ENCODE data around the gene PKHD1. TPM values are rescaled to one million over a fixed set of nuclear protein-coding genes. Genes with fewer than 3 reads are reported as not detected.

Gene PKHD1
- total RNA-seq, 1 donor from 2014 or later, result 0.03 TPM

DNA sequence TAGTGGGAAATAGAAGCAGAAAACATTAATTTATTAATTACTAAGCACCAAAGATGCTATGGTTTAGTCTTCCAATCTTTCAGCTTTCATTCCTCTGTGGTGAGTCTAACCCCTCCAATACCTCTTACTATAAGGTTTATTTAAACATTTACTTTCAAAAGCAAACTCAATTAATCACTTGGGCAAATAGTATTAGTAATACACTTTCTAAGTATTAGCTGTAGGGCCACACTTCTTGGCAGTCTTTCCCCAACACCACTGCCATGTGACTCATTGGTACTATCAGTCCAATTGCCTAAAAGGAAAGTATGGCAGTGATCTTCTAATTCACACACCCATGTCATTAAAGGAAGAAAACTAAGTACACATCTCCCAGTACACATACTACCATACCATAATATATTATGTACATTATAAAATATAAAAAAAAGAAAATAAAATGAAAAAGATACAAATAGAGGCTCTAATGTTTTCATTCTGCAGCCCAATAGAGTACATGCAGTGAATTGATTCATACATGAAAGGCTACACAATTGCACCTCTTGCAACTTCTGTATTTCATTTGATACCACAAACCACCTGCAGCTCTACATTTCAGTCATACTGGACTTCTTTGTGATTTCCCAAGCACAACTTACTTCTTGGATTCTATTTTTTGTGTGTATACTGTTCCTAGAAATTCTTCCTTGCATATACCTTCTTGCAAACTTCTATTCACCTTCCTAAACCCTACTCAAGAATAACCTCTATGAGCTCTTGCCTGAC lies 218.6 kb downstream of the PKHD1 start:
- DNase-seq (ENCODE audit: low spot score), result no peak
- Mint-ChIP-seq H3K4me1 (ENCODE audit: unreplicated experiment) (peaks cover 5% of the 10 kb centered on the region), H3K9me3 (ENCODE audit: unreplicated experiment) (no peaks in the 10 kb centered on the region), H3K4me3 (ENCODE audit: unreplicated experiment) (no peak overlapping the region), H3K27me3 (ENCODE audit: unreplicated experiment) (no peaks in the 10 kb centered on the region), H3K27ac (ENCODE audit: unreplicated experiment) (no peak overlapping the region), H3K36me3 (ENCODE audit: low read depth, unreplicated experiment) (no peaks in the 10 kb centered on the region)
- no peak for TF ChIP-seq CTCF (IDR thresholded peaks at IDR 0.05; ENCODE audit: unreplicated experiment)

- no peaks in the 10 kb centered on the region for H3K27me3 Mint-ChIP-seq (ENCODE audit: unreplicated experiment)
- H3K27ac Mint-ChIP-seq (ENCODE audit: unreplicated experiment), result no peak overlapping the region
- TF ChIP-seq CTCF (IDR thresholded peaks at IDR 0.05; ENCODE audit: unreplicated experiment), result no peak
- no peaks in the 10 kb centered on the region for H3K9me3 Mint-ChIP-seq (ENCODE audit: unreplicated experiment)
- H3K4me3 Mint-ChIP-seq (ENCODE audit: unreplicated experiment), result no peak overlapping the region
- no peaks in the 10 kb centered on the region for H3K36me3 Mint-ChIP-seq (ENCODE audit: low read depth, unreplicated experiment)
- peaks cover 5% of the 10 kb centered on the region for H3K4me1 Mint-ChIP-seq (ENCODE audit: unreplicated experiment)
- no peak for DNase-seq (ENCODE audit: low spot score)
Measured at GRCh38 chr6:51866867-51867266, 220.5 kb downstream of the PKHD1 start.

- Mint-ChIP-seq H3K9me3 (ENCODE audit: unreplicated experiment) (no peaks in the 10 kb centered on the region), H3K4me1 (ENCODE audit: unreplicated experiment) (peaks cover 5% of the 10 kb centered on the region), H3K27ac (ENCODE audit: unreplicated experiment) (no peak overlapping the region), H3K27me3 (ENCODE audit: unreplicated experiment) (no peaks in the 10 kb centered on the region), H3K4me3 (ENCODE audit: unreplicated experiment) (no peak overlapping the region), H3K36me3 (ENCODE audit: low read depth, unreplicated experiment) (no peaks in the 10 kb centered on the region)
- DNase-seq (ENCODE audit: low spot score), result no peak
- no peak for TF ChIP-seq CTCF (IDR thresholded peaks at IDR 0.05; ENCODE audit: unreplicated experiment)
Measured at GRCh38 chr6:51865996-51866395, 221.4 kb downstream of the PKHD1 start.

DNA sequence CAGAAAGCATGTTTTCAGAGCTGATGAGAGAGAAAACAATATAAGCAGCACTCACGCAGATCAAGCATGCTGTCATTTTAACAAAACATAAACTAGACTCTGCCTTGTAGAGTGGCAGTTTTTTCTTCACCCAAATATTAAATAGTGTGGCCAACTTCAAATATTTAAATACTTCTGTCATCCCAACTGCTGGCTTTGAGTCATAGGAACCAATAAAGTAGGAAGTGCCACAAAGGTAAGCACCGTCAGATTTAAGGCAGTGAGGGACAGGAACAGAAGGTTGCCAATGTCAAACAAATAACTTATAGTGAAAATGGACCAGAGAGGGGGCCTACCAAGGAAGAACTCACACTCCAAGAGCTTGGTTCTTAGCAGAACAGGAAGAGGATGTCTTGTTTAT lies 222.2 kb downstream of the PKHD1 start:
- Mint-ChIP-seq H3K4me1 (ENCODE audit: unreplicated experiment) (peaks cover 5% of the 10 kb centered on the region), H3K9me3 (ENCODE audit: unreplicated experiment) (no peaks in the 10 kb centered on the region), H3K27me3 (ENCODE audit: unreplicated experiment) (no peaks in the 10 kb centered on the region), H3K27ac (ENCODE audit: unreplicated experiment) (no peak overlapping the region), H3K4me3 (ENCODE audit: unreplicated experiment) (no peak overlapping the region), H3K36me3 (ENCODE audit: low read depth, unreplicated experiment) (no peaks in the 10 kb centered on the region)
- TF ChIP-seq CTCF (IDR thresholded peaks at IDR 0.05; ENCODE audit: unreplicated experiment), result no peak
- DNase-seq (ENCODE audit: low spot score), result no peak

GRCh38 chr6:51857134-51857533 lies 230.3 kb downstream of the PKHD1 start:
- H3K27me3 Mint-ChIP-seq (ENCODE audit: unreplicated experiment), result peaks cover 3% of the 10 kb centered on the region
- TF ChIP-seq CTCF (IDR thresholded peaks at IDR 0.05; ENCODE audit: unreplicated experiment), result no peak
- H3K4me3 Mint-ChIP-seq (ENCODE audit: unreplicated experiment), result no peak overlapping the region
- H3K36me3 Mint-ChIP-seq (ENCODE audit: low read depth, unreplicated experiment), result no peaks in the 10 kb centered on the region
- H3K9me3 Mint-ChIP-seq (ENCODE audit: unreplicated experiment), result no peaks in the 10 kb centered on the region
- no peak overlapping the region for H3K27ac Mint-ChIP-seq (ENCODE audit: unreplicated experiment)
- no peaks in the 10 kb centered on the region for H3K4me1 Mint-ChIP-seq (ENCODE audit: unreplicated experiment)
- no peak for DNase-seq (ENCODE audit: low spot score)

All from endothelial cell (in vitro differentiated cells).